Mammary epithelial cell (primary cell): Measurements from ENCODE around the gene COMMD1.

Experiments used
- CTCF ChIP-seq, 2 donors: IDR thresholded peaks in 1 of 2; conservative IDR thresholded peaks in 1 of 2; 2 replicates each; pipeline ENCODE4 v1.5.1; 2011 to 2012; ENCODE audit warnings: inconsistent platforms in 2 of 2, low read length in 2 of 2, mild to moderate bottlenecking in 2 of 2, control low read depth in 1 of 2, low read depth in 1 of 2; ENCODE audit not compliant: insufficient read depth in 1 of 2; ENCODE audit errors: extremely low read depth in 1 of 2
- EZH2 ChIP-seq: IDR thresholded peaks from 2 replicates; pipeline ENCODE4 v1.6.1; 2012; ENCODE audit warnings: low read length, inconsistent platforms, borderline replicate concordance

- TF ChIP-seq CTCF (conservative IDR thresholded peaks at IDR 0.05 in 1 of 2, IDR thresholded peaks at IDR 0.05 in 1 of 2; ENCODE audit: extremely low read depth in 1 of 2, insufficient read depth in 1 of 2, low read depth in 1 of 2, low read length in 2 of 2): peak in 1 of 2 donors; percentile 7
- no peak for TF ChIP-seq EZH2
Observed at GRCh38 chr2:62147610-62148301, 242.3 kb downstream of the COMMD1 start.
